GM18909 (cell line): ENCODE results near the gene SNX19.

Experiments used
- ATAC-seq: cut with Tn5 transposase; IDR thresholded peaks from one replicate; pipeline ENCODE4 v1.9.1; 2021; ENCODE audit warnings: mild to moderate bottlenecking; ENCODE audit not compliant: unreplicated experiment, poor library complexity

SNX19 gene

DNA sequence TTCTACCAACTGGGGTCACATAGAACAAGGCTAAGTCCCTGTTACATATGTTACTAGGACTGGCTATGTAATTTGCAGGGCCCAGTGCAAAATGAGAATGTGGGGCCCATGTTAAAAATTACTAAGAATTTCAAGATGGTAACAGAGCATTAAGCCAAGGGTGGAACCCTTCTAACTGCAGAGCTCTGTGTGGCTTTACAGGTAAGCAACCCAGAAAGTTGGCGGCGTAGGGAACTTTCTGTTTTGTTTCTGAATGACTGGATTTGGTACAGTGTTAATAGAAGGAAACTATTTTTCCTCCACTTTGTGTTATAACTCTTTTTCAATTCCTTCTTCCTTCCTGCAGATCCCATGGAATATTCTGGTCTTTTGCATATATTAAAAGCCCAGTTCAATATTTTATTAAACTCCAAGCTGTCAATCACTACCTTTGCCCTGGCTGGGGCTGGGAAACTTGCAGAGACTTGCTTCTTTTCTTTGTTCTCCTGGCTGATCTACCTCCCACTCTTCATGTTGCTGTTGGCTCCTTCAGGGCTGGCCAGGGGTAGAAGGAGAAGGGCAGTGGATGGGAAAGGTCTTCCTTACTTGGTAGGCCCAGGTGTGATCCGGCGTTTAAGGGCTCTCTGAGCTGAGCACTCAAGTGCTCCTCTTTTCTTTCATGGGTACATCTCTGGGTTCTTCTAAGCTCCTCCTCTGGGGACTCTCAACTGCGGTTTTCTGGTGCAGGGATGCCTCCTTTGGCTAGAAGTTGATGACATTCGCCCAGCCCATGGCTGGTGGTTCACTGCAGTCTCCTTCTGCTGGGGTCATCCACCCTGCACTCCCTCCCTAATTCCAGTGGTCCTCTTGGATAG is 67.7 kb downstream of the SNX19 start:
- no peak for ATAC-seq

DNA sequence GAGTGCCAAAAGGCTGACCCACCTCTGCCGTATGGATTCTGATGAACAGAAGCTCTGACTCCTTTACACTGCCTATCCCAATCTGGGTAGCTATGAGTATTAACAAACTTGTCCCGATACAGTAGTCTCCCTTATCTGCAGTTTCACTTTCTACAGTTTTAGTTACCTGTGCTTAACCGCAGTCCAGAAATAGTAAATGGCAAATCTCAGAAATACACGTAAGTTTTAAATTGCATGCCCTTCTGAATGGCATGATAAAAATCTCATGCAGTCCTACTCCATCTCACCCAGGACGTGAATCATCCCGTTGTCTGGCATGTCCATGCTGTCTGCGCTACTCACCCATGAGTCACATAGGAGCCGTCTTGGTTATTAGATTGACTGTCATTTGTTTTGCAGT is 68.8 kb downstream of the SNX19 start:
- no peak for ATAC-seq

DNA sequence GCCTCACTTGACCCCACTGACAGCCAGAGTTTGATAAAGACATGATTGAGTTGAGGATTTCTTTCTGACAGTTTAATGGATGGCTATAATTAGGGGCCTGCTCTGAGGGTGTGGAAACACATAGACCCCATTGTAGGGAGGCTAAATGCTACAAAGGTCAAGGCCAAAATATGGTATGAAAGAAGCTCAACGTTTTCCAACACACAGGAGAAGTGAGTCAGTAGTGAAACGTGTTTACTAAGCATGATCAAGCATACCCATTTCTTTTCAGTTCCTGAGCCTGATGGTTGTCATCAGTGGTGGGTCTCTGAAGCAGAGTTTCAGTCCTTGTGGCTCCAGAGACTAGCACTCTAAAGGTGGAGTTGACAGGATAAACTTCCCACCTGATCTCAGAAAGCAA is 69.7 kb downstream of the SNX19 start:
- ATAC-seq = no peak

DNA sequence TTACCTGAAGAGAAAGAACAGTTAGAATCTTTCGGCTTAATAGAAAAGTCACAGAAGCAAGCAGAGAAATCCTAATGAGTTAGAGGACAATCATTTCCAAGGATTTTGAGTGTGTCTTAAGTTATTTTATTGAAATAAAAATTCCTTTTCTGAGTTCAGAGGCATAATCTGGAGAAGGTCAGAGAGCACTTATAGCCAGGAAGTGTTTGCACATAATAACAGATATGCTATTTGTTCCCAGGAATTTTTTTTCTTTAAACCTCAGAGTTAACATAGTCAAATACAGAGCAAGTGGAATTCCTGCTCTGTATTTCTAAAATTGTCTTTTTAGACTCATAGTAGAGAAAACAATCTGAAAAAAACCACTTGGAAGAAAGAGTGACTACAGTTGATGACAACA is 74.3 kb downstream of the SNX19 start:
- no peak for ATAC-seq

DNA sequence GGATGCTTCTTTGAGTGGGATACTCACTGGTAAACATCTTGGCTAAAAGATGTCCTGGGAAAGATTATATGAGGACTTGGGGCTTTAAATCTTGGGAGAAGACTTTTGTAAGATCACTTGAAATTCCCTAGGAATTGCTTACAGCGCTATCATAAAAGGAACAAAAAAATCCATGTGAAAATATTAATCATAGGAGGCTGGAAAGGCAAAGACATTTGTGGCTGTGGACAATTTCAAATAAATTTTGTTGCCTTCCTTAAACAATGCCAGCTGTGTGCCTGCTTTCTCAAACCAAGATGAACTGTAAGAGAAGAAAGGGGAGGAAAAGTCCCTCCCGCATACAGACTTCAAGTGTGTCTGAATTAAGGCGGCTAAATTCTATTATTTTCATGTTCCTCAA is 75.6 kb downstream of the SNX19 start:
- ATAC-seq = no peak

DNA sequence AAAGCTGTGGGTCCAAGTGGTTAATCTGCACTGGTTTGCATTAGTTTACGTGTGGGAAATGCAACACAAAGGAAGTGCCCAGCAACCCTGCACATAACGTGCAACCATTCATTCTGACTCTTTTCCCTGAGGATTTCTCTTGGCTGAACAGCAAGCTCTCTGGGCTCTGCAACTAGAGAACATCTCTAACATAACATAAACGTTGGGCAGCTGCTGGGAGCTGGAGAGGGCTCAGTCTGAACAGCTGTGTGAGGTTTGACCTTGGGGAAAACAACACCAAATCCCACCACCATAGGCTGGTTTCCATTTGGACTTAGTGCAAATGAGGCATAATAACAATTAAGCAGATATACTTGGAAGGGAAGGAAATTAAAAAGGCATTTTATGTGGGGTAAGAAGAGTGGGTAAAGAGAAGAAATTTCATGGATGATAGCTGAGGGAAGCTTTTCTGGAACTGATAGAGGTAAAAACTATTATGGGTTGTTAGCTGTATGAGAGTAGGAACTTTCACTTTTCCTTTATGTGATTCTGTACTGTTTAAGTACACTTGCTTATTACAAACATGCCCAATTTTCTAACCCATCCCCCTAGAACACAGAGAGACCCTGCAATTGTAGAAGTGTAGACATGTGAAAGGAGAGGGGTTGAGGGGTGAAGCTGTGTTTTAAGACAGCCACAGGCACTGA is 76.2 kb downstream of the SNX19 start:
- ATAC-seq = no peak

DNA sequence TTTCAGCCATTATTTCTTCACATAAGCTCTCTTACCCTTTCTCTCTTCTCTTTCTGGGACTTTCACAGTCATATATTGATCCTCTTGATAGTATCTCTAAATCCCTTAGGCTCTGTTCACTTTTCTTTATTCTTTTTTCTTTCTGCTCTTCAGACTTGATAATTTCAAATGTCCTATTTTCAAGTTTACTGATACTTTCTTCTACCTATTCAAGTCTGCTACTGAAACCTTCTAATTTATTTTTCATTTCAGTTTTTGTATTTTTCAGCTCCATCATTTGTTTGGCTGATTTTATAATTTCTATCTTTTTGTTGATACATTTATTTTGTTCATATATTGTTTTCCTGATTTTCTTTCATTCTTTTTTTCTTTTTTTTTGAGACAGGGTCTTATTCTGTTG is 79.1 kb downstream of the SNX19 start:
- ATAC-seq = no peak

DNA sequence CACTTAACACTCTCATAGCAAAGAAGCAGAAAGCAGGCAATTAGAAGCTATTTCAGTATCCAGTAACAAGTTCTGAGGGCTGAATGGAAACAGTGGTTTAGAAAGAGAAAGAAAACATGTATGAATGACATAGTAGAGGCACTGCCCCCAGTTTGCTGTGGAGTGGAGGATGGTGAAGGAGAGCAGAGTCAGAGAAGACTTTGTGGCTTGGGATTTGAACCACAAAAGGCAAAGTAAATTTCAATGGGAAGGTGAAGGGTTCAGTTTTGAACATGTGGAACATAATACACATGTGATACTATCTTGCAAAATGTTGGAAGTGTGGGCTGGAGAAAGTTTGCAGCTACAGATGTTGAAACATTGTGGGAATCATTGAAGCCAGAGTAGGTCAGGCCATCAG is 81.4 kb downstream of the SNX19 start:
- ATAC-seq = no peak

DNA sequence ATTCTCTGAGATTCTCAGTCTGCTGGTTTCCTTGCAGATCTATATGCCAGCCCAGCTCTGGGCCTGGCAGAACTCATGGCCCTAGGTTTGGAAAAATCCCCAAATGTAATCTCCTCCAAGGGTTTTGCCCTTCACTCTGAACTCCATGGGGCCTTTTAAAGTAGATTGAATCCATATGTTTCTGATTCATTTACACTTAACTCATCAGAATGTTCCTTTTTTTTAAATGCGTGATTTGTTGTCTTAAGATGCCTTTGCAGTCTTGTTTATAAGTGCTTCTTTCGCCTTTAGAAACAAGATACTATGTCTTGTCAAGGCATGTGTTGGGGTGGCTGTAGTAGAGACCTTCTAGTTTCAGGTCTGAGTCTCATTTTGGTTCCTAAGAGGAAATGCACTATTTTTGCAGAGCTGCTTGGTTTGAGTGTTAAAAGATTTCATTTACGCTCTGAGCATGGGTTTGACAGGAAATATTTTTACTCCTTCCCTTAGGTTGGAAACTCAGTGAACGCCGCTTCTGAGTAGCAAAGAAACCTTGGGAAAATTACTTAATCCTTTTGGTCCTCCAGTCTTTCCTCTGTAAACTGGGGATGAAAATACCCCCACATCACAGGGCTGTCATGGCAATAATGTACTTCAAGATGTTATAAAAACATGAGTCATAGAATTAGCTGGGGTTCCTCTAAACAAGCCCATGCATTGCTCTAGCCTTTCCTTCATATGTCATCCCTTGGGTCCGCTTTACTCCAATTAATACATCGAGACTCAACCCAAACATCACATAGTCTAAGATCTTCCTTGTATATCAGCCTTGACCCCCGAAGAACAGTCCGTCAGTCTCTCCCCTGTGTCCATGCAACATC is 83.5 kb downstream of the SNX19 start:
- ATAC-seq = no peak

DNA sequence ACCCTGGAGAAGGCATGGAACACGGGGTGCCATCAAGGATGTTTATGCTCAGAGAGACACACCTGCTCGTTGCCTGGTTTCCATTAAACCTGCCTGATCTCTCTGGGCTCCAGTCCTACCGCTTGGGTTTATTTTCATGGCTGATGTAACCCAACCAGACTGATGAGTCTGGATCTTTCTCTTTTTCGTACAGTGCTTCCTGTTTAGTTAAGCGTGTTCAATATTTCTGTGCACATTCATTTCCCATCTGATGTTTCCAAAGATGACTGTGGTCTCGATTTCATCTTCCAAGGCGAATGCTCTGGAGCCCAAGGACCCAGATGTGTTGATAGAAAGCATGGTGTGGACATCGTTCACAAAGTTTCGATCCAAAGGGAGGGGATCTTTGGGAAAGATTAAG is 84.3 kb downstream of the SNX19 start:
- ATAC-seq = no peak

DNA sequence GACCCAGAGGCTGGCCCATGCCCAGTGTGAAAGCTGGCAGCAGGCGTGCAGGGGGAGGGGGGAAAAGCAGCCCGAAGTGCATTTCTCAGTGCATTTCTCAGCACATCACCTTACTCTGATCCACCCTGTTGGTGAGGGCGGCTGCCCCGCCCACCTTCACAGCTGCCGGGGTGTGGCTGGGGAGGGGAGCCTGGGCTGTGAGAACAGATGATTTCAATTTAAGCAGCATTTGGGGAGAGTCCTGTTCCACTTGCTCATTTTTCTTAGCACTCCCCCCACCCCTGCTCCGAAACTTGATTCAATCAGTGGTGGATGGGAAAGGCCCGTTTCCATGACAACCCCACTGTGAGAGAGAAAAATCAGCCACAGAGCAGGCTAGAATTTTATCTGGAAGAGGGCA is 84.8 kb downstream of the SNX19 start:
- ATAC-seq = no peak

DNA sequence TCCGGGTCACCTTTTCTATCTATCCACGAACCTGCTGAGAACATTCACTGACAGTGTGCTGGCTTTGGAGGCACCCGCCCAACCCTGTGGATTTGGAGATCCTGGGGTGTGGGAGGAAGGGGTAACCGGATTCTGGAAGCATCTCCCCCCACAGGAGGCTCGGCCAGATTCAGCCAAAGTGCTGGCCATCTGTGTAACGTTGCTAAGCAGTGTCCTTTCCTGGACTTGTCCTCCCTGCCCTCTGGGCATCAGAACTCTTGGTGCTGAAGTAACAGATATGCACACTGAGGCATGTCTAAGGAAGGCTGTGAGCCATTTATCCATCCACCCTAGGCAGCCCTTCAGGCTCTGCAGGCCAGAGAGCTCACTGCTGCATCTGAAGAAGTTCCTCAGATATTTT is 85.7 kb downstream of the SNX19 start:
- no peak for ATAC-seq

DNA sequence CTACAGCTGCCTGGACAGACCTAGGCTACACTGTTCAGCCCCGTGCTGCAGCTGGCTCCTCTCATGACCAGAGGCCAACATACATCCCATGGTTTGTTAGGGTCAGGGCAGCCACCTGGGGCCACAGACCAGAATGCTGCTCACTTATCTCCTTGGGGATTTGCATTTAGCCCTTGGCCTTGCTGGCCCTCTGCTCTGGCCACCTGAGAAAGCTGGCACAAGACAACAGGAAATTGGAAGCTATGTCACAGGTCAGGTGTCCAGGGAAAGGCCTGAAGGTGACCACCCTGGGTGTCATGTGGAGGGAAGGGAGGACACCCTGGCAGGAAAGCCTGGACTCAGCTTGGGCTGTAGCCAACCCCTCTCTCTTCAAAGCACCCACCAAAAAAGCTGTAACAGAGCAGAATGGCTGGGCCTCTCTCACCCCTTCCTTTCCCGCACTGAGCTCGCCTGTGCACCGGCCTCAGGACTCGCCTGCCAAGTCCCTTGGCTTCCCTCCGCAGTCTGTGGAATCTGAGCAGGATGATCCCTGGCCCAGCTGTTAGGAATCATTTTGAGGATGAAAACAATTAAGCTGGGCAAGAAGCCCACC is 86.3 kb downstream of the SNX19 start:
- no peak for ATAC-seq

DNA sequence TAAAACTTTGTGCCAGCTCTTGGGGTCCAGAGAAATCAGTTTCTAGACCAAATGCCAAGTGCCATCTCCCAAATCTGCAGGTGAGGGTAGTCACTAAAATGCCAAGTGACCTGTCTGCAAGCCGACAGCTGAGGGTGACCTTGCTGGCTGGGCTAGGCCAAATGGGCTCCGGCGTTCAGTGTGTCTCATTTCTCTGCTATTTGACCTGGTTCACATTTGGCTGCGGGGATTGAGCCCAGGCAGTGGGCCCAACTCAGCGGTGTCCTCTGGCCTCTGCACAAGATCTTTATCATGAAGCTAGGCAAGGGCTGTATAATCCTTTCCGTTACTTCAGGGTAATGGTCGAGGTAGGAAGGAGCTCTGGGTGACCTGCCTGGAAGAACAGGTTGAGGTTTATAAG is 87.5 kb downstream of the SNX19 start:
- ATAC-seq = no peak

DNA sequence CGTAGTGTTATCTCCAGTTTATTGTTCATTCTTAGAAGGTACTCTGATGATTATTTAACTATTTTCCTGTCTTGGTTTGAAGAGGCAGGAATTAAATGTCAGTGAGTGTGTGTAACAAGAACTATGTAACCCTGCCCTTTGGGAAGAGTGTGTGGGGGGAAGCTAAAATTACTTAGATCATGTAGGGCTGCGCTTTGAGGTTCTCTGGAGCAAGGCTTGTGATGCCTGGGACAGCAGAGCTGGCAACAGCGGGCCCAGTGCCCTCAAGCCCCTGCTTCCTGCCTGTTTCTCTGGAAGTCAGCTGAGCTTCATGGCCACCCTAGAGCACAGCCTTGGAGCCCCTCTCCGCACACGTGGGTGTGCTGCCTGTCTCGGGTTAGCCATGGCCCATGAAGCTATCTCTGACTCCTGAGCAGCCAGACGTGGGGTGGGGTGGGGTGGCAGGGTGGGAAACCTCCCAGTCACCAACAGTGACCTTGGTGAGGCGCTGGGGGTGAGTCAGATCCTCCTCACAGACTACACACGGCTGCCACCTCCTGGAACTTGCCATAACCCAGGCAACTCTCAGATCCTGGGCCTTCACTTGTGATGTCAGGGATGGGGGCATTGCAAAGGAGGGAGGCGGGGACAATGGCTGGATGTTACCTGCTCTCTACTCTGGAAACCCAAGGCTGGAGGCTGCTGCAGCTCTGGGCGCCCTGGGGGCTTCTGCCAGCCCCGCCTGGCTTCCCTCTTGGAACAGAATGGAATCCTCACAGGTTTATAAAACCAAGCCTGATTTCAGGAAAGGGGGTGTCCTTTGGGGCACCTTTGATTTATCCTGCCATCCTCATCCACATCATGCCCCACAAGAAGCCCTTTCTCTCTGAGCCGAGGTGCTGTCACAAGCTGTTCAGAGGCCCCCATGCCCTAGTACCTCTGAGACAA is 88.6 kb downstream of the SNX19 start:
- no peak for ATAC-seq

DNA sequence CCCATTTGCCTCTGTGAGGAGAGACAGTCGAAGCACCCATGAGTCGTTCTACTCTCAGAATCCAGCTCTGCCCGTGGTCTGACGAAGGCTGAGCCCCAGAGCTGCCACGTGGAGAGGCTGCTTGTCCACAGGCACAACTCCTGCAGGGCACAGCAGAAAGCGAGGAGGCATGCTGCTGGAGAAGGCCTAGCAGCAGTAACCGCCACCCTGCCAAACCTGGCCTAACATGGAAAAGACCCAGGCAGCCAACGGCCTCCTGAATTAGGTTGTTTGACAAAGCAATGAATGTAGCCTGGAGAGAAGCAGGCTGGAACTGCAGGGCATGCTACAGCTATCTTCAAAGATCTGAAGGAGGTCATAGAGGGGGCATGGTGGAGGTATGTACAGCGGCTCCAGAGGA is 89.7 kb downstream of the SNX19 start:
- no peak for ATAC-seq

DNA sequence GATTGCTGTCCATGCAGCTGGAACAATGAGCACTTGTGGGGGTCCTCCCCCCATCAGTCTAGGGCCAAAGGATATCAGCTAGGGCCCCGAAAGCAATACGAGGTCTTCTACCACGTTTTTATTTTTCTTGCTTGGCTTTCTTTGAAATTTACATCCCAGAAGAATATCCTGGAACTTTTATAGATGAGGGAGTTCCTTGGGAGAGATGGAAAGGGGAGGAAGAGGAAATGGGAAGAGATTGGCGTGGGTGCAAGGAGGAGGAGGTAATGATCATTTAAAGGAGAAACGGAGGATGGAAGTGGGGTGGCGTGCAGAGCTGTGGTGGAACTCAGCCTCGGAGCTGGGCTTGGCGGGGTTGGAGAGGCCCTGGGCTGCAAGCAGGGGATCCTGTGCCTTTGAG is 90.3 kb downstream of the SNX19 start:
- no peak for ATAC-seq

DNA sequence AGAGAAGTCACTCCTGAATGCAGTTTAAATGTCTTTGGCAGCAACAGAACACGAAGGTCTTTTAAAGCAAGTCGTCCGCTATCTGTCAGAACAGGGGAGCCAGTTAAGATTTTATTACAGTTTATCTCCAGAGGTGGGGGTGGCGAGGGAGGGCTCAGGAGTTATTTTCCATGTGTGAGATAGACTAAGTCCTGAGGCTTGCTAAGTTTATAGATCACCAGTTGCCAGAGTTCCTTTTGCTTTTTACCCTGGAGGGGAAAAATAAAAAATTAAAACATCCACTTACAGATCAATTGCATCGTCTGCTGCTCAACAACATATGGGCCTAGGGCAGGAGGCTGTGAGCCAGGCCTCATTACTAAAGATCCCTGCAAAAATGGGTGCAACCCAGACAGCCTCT is 90.7 kb downstream of the SNX19 start:
- no peak for ATAC-seq
